SHP77 (cell line): ENCODE data around the gene PMF1.

Source experiments
- DNase-seq, 2 experiments: peaks; one replicate each; lab custom pipeline; 2025; lab: John Stamatoyannopoulos, UW

PMF1 gene

DNA sequence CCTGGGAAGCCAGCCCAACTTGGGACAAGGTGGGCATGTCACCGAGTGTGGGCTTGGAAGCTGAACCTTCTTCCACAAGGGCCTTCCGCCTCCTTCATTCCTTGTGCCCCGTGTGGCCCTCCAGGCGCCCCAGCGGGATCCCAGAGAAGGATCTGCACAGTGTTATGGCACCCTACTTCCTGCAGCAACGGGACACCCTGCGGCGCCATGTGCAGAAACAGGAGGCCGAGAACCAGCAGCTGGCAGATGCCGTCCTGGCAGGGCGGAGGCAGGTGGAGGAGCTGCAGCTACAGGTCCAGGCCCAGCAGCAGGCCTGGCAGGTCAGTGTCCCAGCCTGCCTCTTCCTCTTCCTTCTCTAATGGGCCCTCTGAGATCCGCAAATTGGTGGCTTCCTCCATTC, 23.4 kb downstream of the PMF1 start:
- no peak for DNase-seq

DNA sequence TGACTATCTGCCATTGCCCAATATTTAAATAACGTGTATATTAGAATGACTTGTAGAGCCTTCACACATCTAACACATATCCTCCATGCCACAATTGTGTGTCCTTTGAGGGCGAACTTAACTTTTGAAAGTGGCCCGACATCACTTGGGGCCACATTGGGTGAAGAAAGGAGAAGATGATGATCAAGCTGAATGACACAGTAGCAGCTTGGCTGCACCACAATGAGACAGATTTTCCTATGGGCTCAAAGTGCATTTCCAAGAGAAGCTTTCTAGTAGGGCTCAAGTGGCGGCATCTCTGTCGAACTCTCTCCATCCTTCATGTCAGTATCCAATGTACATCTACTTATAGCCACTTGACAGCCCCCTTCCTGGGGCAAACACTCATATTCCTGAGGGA, 25.4 kb downstream of the PMF1 start:
- no peak for DNase-seq

DNA sequence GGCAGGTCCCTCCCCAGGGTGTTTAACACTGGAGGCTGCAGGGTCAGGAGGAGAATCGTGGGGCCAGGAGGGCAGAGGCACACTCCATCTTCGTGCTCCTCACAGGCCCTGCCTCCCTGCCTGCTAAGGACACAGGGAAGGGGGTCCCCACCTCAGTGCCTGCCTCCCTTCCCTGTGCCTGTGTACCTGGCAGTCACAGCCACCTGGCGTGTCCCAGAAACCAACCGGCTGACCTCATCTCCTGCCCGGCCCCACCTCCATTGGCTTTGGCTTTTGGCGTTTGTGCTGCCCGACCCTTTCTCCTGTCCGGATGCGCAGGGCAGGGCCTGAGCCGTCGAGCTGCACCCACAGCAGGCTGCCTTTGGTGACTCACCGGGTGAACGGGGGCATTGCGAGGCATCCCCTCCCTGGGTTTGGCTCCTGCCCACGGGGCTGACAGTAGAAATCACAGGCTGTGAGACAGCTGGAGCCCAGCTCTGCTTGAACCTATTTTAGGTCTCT, 28.6 kb downstream of the PMF1 start:
- no peak for DNase-seq

DNA sequence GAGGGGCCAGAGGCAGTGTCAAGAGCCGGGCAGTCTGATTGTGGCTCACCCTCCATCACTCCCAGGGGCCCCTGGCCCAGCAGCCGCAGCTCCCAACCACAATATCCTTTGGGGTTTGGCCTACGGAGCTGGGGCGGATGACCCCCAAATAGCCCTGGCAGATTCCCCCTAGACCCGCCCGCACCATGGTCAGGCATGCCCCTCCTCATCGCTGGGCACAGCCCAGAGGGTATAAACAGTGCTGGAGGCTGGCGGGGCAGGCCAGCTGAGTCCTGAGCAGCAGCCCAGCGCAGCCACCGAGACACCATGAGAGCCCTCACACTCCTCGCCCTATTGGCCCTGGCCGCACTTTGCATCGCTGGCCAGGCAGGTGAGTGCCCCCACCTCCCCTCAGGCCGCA, 29.1 kb downstream of the PMF1 start, which contains the start of gene BGLAP:
BGLAP (plus strand) TSS at position 259 of the 400 bp plus-strand sequence; CDS start at position 307, 48 bp downstream.
- no peak for DNase-seq

DNA sequence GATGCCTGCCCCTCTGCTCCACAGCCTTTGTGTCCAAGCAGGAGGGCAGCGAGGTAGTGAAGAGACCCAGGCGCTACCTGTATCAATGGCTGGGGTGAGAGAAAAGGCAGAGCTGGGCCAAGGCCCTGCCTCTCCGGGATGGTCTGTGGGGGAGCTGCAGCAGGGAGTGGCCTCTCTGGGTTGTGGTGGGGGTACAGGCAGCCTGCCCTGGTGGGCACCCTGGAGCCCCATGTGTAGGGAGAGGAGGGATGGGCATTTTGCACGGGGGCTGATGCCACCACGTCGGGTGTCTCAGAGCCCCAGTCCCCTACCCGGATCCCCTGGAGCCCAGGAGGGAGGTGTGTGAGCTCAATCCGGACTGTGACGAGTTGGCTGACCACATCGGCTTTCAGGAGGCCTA, 29.9 kb downstream of the PMF1 start:
- no peak for DNase-seq

DNA sequence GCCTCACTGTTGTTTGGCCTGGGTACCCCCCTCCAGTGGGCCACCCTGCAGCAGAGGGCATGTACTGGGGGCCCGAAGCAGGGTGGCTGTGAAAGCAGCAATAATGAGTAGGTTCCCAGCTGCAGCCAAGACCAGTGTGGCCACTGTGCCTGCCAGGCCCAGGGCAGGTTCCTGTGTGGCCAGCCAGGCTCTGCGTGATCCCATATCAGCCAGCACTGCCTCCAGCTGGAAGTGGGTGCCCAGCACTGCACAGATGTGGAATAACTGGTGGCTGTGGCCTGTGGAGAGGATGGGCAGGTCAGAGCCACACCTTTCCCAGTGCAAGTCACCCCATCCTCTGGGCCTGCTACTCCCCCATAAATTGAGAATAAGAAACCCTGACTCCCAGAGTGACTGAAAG, 31.3 kb downstream of the PMF1 start:
- no peak for DNase-seq

DNA sequence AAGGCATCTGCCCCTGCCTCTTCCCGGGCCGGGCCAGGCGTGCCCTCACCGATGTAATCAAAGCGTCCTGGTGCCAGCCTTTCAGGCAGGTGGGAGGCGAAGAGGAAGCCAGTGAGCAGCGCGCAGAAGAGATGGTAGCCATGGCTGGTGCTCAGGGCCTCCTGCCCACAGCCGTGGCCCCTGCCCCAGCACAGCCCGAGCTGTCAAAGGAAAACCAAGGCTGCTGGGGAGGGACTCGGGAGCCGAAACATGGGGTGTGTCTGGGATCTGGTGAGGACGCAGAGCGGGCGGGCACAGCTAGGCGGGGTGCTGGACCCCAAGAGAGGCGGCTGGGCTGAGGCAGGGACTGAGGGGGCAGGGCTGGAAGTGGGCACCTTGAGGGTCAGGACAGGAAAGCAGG, 31.9 kb downstream of the PMF1 start:
- DNase-seq, result no peak

DNA sequence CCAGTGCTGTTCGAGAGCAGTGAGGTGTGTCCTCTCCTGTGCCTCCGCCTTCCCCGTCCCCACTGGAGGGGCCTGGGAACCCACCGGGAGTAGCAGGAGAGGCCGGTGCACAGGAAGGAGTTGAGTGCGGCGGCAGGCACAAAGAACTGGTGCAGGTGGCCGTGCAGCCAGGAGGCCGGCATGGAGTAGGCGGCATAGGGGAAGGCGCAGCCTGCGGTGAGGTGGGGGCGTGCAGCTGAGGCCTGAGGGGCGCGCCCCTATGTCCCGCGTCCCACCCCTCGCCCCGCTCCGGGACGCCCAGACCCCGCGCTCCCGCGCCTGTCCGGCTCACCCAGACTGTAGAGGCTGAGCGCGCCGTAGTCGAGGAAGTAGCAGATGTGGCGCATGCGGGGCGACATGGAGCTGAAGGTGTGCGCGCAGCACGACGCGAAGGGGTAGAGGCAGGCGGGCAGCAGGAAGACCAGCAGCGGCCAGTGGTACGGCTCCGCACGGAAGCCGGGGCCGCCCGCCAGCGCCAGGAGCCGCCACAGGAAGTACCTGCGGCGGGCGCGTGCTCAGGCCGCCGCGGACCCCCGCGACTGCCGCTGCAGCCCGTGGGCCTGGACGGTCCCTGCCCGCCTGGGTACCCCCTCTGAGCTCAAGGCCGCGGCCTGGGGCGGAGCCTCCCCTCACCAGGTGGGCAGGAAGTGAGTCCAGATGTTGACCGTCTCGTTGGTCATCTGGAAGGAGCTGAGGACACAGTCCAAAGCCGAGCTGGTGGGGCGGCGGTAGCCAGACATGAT, 32.8 kb downstream of the PMF1 start:
- no peak for DNase-seq

DNA sequence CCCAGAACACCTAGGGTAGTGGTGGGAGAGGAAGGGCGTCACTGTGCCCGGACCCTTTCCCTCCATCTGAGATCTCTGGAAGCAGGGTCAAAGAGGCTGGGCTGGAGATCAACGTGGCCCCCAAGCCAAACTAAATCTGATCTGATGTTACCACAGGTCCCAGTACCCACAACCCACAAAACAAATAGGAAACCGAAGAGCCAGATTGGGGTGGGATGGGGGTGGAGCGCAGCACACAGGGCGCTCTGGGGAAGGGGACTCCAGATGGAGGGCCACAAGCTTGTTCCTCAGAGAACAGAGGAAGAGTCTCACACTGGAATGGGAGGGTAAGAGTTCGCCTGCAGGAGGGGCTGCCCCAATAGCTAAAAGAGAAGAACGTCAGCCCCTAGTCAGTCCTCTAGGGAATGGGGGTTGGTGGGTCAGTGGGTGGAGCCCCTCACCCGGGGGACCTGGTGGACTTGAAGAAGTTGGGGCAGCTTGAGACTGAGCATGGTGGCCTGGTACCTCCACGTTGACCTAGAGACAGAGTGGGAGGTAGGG, 33.5 kb downstream of the PMF1 start:
- DNase-seq, result no peak

DNA sequence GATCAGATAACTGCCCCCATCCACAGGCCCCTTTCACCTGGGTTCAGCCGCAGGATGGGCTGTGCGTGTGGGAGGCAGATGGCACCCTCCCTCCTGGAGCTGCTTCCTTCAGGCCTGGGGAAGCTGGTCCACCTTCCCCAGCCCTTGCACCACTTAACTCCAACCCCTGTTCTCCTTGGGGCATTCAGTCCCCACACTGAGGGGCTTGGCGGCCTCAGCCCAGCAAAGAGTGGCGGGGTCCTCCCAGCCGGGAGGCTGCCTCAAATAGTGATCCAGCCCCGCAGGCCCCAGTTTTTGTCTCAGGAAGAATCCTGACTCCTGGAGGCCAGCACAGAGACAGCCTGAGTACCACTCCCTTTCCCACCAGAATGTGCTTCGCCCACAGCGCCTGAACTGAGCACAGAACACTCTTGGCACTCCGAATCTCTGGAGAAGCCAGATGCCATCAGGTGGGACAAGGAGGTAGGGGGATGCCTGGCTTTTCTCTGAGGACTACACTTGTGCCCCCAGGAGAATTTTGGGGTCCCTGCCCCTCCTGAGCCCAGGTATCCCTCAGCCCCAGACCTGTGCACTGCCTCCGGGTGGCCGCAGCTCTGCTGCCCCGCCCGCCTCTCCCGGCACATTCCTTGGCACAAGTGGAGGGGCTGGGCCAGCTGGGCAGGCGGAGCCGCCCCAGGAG, 34.1 kb downstream of the PMF1 start:
- DNase-seq, result no peak

DNA sequence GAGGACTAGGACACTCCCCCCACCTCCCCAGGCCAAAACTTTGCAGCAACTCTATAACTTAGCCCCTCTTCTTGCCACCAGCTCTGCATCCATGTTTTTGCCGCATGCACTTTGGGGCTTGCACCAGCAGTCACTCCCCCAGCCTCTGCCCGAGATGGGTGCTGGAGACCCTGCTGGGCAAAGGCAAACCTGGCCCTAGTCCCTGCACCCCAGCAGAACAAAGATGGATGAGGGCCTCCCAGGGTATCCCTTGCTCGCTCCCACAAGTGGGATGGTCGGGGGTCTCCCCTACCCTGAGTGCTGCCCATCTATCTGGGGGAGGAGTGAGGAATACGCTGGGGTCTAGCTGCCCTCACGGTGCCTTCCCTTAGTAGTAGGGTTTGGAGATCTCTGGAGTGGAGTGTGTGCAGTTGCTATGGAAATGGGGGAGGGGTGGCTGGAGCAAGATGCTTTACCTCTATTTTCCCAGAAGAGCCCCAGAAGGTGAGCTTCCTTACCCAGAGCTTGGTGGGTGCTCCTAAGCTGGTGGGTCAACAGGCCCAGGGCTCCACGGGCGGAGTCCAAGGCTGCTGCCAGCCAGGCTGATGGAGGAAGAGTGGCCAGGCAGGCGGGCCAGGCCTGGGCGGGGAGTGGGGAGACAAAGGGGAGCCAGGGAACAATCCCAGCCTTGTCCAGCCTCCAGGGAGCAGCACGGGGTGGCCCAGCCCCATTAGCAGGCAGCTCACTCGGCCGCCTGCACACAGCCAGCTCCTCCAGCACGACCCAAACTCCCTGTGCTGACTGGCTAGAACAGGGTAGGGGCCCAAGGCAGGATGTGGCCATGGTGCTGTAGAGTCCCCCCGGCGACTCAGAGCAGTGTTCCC, 34.9 kb downstream of the PMF1 start, which contains the start of gene PAQR6:
PAQR6 (minus strand) TSS at position 597 of the 863 bp plus-strand sequence. CDS start 1,325 bp downstream, outside the sequence.
- DNase-seq, result no peak

DNA sequence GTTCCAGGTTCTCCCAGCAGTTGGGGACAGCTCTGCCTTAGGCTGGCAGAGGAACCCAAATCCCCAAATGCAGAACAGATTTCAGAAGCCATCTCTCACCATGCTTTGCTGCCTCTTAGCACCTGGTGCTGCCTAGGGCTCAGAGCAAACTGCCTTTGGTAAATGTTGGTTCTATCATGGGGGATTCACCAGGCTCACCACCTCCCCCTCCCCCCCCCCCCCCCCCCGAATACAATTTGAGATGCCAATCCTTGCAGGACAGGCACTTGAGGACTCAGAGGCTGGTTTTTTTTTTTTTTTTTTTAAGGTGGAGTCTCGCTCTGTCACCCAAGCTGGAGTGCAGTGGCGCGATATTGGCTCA, 35.5 kb downstream of the PMF1 start:
- DNase-seq, result no peak

DNA sequence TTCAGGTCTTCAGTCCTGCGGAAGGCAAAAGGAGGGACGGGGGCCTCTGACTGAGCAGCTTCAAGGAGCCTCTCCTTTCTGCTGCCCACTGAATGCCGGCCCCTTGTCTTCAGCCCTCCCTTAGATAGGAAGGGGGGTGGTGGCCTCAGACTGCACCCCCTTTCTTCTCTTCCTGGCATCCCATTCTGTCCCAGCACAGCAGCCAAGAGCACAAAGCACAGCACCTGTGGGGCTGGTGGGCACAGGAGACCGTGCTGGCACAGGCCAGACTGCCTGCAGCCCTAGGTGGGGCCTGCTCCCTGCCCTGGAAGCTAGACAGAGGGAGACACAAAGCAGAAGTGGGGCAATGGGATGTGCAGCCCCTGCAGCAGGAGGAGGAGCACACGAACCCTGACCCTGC, 36.8 kb downstream of the PMF1 start:
- no peak for DNase-seq

DNA sequence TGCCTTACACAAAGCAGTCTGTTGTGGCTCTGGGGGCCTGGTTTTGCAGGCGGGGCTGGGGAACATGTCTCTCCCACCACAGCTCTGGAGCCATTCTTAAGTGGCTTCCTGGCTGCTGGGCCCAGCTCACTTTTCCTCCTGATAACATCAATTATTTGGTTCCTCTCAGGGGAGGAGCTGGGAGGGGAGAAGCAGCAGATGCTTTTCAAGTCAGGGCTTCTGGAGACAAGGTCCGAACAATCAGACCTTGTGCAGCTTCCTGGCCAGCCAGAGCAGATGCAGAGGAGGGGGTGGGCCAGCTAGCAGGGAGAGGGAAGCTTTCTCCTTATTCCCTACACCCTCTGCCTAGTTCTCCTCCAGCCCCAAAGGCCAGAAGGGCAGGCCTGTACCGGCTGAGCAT, 38.7 kb downstream of the PMF1 start:
- DNase-seq, result no peak

DNA sequence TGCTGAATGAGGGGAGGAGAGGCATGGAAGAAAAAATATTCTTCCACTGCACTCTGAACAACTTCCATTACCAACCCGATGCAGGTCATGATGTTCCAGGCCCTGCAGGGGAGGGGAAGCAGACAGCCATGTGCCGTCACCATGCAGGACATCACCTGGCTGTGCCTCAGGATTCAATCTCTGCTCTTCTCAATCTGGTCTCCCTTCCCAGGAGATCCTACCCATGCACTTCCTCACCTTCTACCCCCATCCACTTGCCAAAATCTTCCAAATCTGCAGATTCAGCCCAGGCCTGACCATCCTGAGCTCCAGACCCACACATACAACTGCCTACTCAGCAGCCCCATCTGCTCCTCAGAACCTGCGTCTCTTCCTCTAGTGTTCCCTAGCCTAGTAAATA, 40.8 kb downstream of the PMF1 start:
- no peak for DNase-seq

DNA sequence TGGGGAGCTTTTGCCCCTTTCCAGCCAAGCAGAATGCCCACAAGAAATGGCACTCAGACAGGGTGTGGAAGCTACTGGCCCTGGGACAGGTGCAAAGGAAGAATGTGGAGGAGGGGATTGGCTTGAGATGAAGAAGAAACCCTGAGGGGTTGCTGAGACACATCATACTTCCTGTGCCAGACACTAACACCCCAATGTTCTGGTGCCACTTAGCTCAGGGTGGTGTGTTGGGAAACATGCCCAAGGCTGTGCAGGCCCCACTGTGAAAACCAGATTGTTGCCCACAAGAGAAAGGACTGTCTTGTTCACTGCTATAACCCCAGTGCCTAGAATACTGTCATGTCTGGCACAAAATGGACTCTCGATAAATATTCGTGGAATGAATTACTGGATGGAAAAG, 44.9 kb downstream of the PMF1 start:
- no peak for DNase-seq

DNA sequence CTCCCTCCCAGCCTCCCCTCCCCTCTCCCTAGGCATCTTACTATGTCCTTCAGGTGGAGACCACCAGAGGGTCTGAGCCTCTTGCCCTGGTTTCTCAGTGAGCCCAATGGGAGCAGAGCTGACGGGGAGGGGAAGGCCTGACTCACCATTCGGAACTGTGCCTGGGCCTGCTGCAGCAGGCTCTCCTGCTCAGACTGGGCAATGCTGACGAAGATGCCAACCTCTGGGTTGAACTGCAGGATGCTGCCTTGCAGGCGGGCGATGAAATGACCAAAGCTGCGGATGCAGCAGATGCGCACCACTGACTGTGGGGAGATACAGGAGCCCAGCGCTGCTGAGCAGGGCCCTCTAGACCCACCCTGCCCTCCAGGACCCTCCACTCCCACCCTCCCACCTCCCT, 46.1 kb downstream of the PMF1 start:
- no peak for DNase-seq

DNA sequence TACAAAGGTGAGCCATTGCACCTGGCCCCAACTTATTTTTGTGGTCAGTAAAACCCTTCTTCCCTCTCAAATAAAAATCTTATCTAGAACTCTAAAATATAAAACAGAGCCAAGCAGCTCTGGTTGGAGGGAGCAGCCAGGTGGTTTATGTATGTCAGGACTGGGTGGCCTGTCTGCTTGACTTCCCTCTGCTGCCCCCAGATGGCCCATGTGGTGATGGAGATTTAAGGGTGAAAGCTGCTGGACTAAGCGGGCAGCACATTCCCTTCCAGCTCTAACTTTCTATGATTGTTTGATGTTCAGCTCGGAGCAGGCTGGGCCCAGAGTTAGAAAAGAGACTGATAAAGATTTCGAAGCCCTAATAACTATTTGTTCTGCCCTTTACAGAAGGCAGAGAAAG, 47.0 kb downstream of the PMF1 start:
- DNase-seq, result no peak

DNA sequence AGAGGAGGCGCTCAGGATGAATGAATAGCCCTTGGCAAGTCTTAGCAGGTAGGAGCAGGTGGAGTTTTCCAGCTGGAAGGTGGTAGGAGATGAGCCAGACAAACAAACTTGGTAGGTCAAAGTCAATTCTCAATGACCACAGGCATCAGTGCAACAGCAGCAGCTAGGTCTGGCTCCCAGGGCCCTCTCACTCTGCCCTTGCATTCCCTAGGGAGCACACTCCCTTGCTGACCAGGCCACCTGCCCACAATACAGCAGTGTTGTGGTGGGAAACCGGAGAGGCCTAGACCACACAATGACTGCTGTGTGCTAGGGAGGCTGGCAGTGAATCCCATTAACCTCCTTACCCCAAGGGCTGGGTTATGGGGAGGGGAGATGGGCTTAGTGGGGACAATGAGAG, 48.1 kb downstream of the PMF1 start:
- no peak for DNase-seq

DNA sequence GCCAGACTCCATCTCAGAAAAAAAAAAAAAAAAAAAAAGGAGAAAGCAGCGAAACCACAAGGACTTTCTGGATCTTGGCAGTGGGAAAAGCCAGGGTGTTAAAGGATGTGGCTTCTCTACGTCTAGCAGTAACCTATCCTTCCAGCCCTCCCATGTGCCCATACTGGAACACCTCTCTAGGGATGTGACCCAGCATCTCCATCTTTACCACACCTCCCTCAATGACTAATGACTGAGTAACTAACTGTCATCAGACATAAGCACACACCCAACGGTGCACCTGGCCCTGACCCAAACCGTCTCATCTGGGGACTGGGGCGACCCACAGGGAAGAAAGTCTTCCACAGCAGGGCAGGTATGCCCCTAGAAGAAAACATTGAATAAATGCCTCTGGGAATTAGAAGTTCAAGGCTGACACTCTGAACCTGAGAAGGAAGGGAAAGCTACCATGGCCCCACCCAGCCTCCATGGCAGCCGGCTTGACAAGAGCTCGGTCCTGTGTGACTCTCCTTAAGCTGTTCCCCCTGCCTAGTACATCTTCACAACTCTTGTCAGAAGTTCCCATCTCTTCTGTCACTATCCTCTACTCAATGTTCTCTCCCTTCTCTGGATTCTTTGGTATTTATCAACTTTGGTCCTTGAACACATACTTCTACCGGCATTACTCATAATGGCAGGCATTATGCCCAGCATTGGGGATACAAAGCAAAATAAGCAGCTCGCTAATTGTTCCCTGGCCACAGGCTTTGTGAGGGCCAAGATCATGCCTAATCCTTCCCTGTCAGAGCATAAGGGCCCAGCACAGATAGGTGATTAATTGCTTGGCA, 49.9 kb downstream of the PMF1 start:
- no peak for DNase-seq

DNA sequence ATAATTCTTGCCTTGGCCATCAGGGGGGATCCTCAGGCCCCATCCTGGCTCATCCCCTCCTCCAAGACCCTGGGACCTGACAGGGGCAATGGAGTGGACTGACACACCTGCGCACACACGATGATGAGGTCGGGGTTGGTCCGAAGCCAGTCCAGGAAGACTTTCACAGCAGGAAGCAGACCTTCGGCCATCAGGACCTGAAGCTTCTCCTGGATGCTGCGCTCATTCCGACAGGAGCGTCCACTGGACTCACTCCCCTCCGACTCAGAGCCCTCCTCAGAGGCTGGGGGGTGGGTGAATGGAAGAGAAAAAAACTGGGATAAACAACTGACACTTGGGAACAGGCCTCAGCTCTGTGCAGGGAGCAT, 50.5 kb downstream of the PMF1 start:
- no peak for DNase-seq
